Activated CD4-positive, alpha-beta T cell treated with anti-CD3 and anti-CD28 coated beads, Interleukin-2, amount 50 U/mL, for 48 hours (primary cell): ENCODE measurements around the gene ADD1.

Experiments used
- DNase-seq, 2 experiments: peaks; one replicate each; pipeline ENCODE4 v3.0.0-alpha.2; 2020

Gene ADD1

DNA sequence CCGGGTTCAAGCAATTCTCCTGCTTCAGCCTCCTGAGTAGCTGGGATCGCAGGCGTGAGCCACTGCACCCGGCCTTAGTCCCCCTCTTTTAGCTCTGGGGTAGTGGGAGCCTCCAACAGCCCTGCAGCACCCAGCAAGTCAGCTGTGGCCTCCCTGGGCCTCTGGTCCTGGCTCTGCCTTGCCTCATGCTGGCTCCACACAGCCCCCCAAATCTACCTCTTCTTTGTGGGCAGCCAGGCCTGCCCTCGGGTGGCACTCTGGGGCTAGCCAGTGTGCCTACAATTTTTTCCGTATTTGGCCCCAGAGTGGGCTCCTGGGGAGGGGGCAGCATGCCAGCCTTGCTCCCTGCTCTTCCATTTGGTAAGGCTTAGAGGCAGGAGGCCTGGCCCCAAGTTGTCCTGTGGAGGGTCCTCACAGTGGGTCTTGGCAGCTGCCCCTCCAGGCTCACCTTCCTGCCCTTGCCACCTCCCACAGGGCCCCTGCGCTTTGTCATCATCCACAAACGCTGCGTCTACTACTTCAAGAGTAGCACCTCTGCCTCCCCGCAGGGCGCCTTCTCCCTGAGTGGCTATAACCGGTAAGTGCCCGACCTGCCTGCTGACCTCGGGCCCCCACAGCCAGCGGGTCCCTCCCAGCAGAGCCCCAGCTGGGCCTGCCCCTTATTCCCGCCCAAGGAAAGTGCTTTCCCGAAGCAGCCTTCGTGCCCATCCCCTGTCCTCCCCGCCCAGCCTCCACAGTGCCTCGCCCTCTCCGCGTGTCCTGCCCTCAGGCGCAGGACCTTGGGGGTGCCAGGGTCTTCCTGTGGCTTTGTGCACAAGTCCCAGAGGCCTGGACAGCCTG is 21.0 kb upstream of the ADD1 start:
- DNase-seq = no peak

GRCh38 chr4:2823301-2823670 is 20.4 kb upstream of the ADD1 start:
- no peak for DNase-seq

DNA sequence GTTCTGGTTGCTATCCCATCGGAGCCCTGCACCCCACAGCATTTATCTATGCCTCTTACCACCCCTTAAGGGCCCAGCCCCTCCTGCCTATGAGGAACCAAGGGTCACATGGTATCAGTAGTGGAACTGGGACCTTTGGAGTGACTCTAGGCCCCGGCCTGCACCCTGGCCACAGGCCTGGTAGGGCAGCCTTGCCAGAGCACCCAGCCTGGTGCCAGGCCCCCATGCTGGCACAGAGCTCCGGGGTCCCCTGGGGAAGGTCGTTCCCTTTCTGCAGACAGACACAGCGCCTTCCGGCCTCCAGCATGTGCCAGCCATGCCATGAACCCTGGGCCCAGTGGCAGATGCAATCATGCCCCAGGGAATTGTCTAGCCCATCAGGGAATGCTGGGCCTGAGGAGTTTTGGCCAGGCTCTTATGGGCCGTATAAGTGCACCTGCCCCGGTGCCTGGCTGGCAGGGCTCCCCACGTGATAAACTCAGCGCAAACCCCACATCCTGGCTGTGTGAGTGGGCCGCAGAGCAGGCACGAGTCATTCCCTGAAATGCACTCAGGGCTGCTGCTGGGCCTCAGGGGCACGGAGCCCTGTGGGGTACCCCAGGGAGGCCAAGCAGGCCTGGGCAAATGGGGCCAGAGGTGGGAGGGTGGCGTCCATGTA is 19.8 kb upstream of the ADD1 start:
- DNase-seq = no peak

DNA sequence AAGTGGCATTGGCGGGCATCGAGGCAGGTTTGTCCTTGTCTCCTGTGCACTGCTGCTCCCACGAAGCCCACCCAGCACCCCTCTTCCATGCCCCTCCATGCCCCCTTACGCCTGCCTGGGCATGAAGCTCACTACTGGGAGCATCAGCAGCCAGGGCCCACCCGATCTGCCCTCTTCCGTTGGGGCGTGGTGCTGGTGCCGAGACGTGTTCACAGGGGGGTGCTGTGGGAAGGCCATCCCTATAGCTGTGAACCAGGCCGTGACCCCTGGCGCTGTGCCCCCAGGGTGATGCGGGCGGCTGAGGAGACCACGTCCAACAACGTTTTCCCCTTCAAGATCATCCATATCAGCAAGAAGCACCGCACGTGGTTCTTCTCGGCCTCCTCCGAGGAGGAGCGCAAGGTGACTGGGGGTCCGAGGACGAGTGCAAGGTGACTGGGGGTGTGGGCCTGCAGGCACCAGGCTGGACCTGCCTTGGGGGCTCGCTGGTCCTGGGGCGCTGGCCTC is 19.3 kb upstream of the ADD1 start:
- no peak for DNase-seq

DNA sequence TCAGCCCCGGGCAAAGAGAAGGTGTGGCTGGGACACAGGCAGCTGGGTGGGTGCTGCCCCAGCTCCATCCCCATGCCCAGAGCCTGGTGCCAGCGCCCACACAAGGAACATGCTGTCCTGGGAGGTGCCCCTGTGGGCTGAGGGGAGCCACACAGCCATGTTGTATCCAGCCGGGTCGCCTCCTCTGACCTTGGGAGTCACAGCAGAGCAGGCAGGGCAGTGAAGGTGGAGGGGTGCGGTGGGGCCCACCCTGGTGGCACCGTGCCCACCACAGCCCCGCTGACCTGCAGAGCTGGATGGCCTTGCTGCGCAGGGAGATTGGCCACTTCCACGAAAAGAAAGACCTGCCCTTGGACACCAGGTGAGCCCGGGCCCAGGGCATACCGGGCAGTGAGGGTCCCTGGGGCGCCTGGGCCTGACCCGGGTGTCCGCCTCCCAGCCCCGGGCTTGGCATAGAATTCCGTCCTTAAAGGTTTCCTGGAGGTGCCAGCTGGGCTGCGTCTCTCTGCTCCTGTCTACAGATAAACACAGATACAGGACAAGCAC is 18.7 kb upstream of the ADD1 start:
- DNase-seq = no peak

DNA sequence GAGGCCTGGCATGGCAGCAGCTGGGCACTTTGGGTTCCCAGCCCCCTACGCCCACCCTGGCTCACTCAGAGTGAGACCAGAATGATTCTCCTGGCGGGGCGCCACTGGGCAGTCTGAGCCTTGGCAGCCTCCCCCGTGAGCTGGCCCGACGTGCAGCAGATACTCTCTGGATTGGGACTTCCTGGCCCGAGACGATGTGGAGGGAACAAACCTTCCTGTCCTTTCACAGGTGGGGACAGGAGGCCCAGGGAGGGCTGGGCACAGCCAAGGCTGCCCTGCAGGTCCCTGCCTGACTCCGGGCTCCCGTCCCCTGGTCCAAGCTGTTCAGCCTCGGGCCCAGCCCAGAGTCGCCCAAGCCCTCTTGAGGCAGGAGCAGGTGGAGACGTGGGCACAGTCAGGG is 17.9 kb upstream of the ADD1 start:
- no peak for DNase-seq

- DNase-seq = no peak
Observed at GRCh38 chr4:2827071-2827873, 16.4 kb upstream of the ADD1 start.

DNA sequence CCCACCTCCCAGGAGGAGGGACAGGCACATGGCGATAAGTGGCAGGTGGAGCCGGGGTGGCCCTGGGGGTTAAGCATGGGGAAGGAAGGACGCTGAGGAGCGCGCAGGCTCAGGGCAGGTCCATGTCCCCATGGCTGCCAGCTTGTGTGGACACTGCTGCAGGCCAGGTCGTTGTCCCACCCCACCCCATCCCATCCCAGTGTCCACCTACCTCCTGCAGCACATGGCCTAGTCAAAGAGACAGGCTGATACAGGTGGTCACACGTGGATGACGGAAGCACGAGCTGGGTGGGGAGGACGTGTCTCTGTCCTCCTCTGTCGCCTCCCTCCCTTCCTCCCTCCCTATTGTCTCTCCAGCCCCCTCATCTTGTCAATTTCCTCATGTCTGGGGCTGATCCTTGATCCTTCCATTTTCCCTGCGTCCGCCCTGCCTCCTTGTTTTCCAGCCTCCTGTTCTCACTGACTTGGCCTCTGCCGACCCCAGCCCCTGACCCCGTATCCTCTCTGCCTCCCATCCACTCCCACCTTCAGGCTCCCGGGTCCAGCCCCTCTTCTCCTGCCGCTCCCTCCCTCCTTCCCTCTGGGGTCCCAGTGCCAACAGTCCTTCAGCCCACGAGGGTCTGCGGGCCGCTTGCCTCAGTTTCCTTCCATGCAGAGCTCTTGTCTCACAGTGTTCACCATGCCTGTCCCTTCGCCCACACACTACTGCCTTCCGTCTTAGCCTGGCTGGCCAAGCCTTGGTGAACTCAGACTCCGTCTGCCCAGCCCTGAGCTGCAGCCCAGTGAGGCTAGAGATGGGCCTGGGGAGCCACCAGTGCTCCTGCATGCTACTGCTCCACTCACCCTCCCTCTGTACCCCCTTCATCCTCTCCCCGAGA is 15.5 kb upstream of the ADD1 start:
- no peak for DNase-seq

- DNase-seq = no peak
Observed at GRCh38 chr4:2828758-2829181, 14.9 kb upstream of the ADD1 start.

GRCh38 chr4:2829321-2829932 is 14.2 kb upstream of the ADD1 start:
- no peak for DNase-seq

- no peak for DNase-seq
Observed at GRCh38 chr4:2829933-2830451, 13.7 kb upstream of the ADD1 start.

DNA sequence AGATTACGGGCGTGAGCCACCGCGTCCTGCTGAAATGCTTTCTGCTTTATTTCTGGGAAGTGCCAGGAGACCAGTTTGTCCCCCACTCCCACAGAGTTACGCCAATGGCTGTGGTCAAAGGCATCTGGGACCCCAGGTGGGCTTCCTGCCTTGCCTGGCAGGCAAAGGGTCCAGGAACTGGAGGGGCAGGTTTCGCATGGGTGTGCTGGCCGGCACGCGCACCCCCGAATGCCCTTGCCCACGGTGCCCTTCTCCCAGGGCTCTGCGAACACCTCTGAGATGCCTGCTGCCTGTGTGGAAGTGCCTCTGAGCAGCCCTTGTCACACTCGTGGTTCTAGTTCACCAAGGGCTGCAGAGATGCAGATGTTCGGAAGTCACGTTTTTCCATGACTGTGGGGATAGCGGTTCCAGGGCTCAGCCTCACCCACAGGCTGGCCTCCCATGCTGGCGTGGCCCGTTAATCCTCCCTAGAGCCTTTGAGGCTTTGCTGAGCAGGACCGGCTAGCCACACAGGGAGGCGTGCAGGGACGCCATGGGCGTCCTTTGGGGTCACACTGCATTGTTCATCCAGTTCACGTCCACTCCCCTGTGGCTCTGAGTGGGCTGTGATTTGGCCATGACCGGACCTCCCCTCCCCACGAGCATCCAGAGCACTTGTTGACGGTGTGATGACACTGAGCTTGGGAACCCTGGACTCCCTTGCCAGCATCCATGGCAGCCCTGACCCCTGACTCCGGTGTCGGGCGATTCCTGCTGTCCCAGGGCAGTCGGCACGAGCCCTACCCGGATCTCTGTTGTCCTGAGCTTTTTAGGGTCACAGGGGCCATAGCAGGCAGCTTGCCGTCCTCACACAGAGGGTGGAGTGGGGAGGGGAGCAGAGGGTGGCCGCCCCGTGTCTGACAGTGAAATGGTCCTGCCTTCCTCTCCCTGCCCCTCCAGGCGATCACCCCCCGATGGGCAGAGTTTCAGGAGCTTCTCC is 12.7 kb upstream of the ADD1 start:
- no peak for DNase-seq

- DNase-seq = no peak
Observed at GRCh38 chr4:2831611-2832308, 11.9 kb upstream of the ADD1 start.

GRCh38 chr4:2832309-2832980 is 11.2 kb upstream of the ADD1 start:
- DNase-seq = no peak

- no peak for DNase-seq
Observed at GRCh38 chr4:2832981-2833670, 10.5 kb upstream of the ADD1 start.

- no peak for DNase-seq
Observed at GRCh38 chr4:2833671-2834000, 10.0 kb upstream of the ADD1 start.

GRCh38 chr4:2834001-2834921 is 9.4 kb upstream of the ADD1 start:
- DNase-seq = no peak
